COLO829 (cell line): Measurements from ENCODE around the gene KASH5.
"Not testable (repeated sequence)": the region's sequence is repeated elsewhere in the genome, so short reads cannot be mapped to it uniquely, and the experiment has no call there.

Experiments
- DNase-seq: peaks from one replicate; pipeline ENCODE4 v3.0.0; 2012; ENCODE audit warnings: low spot score

Gene KASH5

GRCh38 chr19:49439836-49440235 lies 51.8 kb downstream of the KASH5 start:
- no peak for DNase-seq

GRCh38 chr19:49440439-49441209 lies 52.6 kb downstream of the KASH5 start:
- no peak for DNase-seq

- peak; percentile 66 for DNase-seq
Observed at GRCh38 chr19:49441210-49441959, 53.3 kb downstream of the KASH5 start, which contains the start of gene SLC17A7. SLC17A7 (minus strand) TSS chr19:49441527; CDS start chr19:49441379, 148 bp downstream.

GRCh38 chr19:49441960-49442350 lies 53.9 kb downstream of the KASH5 start:
- DNase-seq: no peak

- DNase-seq: no peak
Observed at GRCh38 chr19:49442354-49442753, 54.3 kb downstream of the KASH5 start.

GRCh38 chr19:49442771-49443365 lies 54.8 kb downstream of the KASH5 start:
- peak; percentile 96 for DNase-seq

GRCh38 chr19:49443366-49444099 lies 55.5 kb downstream of the KASH5 start:
- DNase-seq: peak; percentile 81

- not testable (repeated sequence) for DNase-seq
Observed at GRCh38 chr19:49444100-49444700, 56.2 kb downstream of the KASH5 start.

- no peak for DNase-seq
Observed at GRCh38 chr19:49445997-49446396, 57.9 kb downstream of the KASH5 start.

GRCh38 chr19:49447485-49448431 lies 59.7 kb downstream of the KASH5 start:
- no peak for DNase-seq

- no peak for DNase-seq
Observed at GRCh38 chr19:49448432-49448786, 60.4 kb downstream of the KASH5 start.

- no peak for DNase-seq
Observed at GRCh38 chr19:49450405-49450804, 62.4 kb downstream of the KASH5 start.

- DNase-seq: peak; percentile 99
Observed at GRCh38 chr19:49451430-49452181, 63.6 kb downstream of the KASH5 start, which contains the start of gene PIH1D1. PIH1D1 (minus strand) TSS chr19:49451814; CDS start chr19:49451574, 240 bp downstream.

- peak; percentile 93 for DNase-seq
Observed at GRCh38 chr19:49453013-49453756, 65.1 kb downstream of the KASH5 start, which contains the start of gene ALDH16A1. ALDH16A1 (plus strand) TSS chr19:49453225; CDS start chr19:49453332, 107 bp downstream.

GRCh38 chr19:49453757-49454240 lies 65.8 kb downstream of the KASH5 start:
- DNase-seq: no peak

- no peak for DNase-seq
Observed at GRCh38 chr19:49455773-49456172, 67.7 kb downstream of the KASH5 start.

- DNase-seq: no peak
Observed at GRCh38 chr19:49456326-49456725, 68.3 kb downstream of the KASH5 start.

- DNase-seq: no peak
Observed at GRCh38 chr19:49458567-49458903, 70.5 kb downstream of the KASH5 start.

GRCh38 chr19:49459388-49459787 lies 71.3 kb downstream of the KASH5 start:
- no peak for DNase-seq
